Renal pelvis (tissue), 4 donors: ENCODE measurements around the gene LENG9. TPM values are rescaled to one million over a fixed set of nuclear protein-coding genes. Genes with fewer than 3 reads are reported as not detected.
A peak's percentile ranks its signal among the peaks of the same experiment; 100 is the strongest.

Experiments used
- DNase-seq: peaks from one replicate; pipeline ENCODE4 v3.0.0-alpha.2; 2013
- polyA plus RNA-seq, 3 donors: library from polyadenylated mRNA; unstranded; fragments of 120-200 nt; gene quantifications; one replicate each; pipeline ENCODE4 v1.2.1, GENCODE V29; 2013; ENCODE audit not compliant: insufficient read length in 3 of 3

LENG9 gene
- polyA plus RNA-seq, 3 donors: 1.9 to 2.4 (median 2.2) TPM

DNA sequence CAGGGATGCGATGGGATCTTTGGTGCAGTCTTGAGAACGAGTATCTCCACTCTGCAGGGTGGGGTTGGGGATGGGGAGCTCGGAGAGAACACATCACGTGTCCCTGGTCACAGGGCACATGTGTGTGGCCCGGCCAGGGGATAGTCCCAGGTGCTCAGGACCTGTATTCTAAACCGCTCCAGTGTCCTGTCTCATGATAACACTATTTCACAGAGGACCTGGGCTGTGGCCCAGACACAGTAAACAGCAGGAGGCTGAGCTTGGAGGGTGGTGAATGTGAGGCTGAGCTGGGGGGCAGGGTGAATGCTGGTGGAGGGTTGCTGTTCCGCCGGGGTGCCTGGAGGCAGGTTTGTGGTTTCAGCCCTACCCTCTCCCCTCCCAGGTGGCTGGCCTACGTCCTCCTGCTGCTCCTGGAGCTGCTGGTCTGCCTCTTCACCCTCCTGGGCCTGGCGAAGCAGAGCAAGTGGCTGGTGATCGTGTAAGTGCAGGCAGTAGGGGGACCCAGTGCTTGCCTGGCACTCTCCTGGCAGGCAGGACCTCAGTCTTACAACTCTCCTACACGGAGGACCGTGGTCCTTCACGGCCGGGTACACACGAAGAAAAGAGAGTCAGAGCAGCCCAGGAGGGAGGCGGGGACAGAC lies 37.2 kb downstream of the LENG9 start:
- DNase-seq: no peak

DNA sequence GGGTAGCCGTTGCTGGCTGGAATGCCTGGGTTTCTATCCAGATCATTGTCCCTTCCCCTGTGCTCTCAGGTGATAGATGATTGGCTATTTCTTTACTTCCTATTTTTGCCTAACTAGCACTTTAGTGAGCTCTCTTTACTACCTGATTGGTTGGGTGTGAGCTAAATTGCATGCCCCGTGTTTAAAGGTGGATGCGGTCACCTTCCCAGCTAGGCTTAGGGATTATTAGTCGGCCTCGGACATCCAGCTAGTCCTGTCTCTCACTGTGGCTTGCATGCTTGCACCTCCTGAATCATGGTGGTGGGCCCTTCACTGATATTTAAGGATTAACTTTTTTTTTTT lies 38.2 kb downstream of the LENG9 start:
- no peak for DNase-seq

DNA sequence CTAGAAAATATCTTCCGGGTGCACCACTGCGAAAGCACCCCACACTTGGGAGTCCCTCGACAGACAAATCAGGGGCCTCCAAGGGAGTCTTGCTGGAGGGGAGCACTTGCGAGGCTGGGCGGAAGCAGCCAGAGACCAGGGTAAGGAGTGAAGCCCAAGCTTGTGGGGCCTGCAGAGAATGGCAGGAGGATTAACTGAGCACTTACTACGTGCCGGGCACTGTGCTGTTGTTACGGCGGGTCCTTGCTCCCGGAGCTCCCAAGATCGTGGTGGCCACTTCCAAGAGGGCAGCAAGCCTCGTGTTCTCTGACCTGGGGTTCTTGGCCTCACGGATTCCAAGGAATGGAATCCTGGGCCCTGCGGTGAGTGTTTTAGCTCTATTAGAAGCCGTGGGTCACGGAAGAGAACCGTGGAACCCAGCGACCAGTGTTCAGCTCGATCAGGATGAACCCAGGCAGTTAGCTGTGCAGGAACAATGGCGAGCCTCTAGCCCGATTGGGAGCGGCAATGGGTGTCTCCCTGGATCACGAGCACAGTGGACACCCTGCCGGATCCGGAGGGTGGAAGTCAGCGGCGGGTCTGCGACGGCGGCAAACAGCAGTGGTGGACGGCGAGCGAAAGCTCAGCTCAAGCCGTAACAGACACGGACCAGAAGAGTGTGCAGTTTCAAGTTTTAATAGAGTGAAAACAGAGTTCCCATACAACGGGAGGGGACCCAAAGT lies 38.8 kb downstream of the LENG9 start:
- no peak for DNase-seq

DNA sequence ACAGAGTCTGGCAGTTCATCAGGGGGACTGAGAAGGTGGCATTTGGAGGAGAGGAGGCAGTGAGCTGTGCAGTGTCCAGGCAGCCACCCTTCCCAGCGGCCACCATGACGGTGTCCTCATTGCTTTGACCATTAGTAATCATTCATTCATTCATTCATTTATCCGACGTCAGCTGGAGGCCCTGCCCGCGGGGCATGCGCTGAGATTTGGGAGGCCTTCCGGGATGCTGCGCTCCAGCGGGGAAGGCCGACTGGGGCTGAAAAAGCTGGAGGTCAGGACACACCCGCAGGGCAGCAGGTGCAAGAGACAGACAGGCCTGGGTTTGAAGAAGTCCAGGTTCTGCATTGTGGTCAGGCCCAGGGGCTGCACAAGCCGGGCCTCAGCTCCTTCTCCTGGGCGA lies 39.4 kb downstream of the LENG9 start:
- no peak for DNase-seq

DNA sequence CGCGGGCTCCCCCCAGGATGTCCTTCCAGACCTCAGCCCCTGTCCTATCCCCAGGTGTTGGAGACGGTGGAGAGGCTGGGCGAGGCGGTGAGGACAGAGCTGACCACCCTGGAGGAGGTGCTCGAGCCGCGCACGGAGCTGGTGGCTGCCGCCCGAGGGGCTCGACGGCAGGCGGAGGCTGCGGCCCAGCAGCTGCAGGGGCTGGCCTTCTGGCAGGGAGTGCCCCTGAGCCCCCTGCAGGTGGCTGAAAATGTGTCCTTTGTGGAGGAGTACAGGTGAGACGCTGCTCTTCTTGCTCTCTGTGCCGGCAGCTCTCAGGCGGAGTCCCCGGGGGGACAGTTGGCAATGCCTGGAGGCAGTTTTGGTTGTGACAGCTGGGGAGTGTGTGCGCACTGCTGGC lies 41.4 kb downstream of the LENG9 start:
- no peak for DNase-seq

DNA sequence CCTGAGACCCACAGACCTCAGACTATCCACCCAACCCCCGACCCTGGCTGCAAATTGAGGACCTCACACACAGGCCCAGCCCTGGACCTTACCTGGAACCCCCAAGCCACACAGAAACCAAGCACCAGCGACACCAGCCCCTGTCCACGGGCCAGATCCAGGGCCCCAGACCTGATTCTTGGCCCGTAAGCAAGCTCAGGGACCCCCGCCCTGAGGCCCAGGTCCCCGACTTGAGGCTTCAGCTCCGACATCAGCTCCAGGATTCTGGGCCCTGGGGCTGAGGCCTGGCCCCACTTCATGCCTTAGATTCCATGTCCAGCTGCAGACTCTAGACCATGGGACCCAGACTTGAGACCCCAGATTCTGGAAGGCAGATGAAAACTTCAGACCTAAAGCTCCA lies 42.1 kb downstream of the LENG9 start:
- DNase-seq: no peak

DNA sequence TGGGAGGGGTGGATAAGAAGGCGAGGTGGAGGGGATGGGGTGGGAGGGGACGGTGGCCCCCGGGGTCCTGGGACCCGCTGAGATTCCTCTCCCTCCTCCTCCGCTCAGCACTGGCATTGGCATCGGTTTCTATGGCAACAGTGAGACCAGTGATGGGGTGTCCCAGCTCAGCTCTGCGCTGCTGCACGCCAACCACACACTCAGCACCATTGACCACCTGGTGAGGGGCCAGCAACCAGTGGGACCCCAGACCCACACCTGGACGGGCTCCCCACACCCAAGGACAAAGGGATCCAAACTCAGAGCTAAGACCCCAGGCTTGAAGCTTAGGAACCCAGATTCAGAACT lies 42.4 kb downstream of the LENG9 start:
- no peak for DNase-seq

DNA sequence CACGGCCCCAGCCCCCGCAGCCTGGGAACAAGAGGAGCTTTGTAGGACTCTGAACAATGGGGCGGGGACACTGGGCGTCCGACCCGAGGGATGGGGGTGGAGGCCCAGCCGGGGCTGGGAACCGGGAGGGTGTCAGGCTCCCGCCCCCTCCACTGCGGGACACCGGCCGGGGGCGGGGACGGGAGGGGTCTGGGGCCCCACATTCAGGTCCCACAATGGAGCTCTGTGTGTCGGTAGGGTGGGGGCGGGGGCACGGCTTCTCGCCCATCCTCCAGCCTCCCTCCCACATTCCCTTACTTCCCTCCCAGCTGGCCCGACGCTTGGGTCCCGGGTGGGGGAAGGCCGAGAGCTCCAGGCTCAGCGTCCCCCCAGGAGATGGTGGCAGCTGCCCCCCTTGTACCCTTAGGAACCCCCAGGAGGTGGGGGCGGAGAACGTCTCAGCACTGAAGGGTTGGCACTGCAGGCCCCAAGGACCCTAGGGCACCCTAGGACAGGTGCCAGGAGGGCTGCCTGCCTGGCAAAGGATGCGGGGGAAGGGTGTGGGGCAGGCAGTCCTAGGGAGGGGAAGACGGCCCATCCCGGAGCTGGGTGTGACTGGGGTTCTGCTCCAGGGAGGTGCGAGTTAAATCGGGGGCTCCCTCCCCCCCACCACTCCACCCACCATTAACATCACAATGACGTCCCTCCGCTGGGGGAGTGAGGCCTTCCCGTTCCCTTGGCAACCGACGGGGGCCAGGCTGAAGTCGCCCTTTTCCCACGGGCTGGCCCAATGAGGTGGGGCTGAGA lies 43.0 kb downstream of the LENG9 start:
- DNase-seq: peak; percentile 59

DNA sequence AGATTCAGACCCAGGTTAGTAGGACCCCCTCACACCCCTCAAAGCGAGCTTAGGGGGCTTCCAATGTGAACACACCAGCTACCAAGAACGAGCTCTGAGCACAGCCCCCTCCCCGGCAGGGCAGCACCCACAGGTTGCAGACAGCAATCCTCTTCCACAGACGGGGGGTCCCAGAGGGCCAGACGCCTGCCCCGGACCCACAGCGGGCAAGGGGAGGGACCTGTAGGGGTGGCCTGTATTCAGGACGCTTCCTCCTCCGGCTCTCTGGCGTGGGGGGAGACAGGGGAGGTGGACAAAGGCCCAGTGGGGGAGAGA lies 43.6 kb downstream of the LENG9 start:
- DNase-seq: no peak

DNA sequence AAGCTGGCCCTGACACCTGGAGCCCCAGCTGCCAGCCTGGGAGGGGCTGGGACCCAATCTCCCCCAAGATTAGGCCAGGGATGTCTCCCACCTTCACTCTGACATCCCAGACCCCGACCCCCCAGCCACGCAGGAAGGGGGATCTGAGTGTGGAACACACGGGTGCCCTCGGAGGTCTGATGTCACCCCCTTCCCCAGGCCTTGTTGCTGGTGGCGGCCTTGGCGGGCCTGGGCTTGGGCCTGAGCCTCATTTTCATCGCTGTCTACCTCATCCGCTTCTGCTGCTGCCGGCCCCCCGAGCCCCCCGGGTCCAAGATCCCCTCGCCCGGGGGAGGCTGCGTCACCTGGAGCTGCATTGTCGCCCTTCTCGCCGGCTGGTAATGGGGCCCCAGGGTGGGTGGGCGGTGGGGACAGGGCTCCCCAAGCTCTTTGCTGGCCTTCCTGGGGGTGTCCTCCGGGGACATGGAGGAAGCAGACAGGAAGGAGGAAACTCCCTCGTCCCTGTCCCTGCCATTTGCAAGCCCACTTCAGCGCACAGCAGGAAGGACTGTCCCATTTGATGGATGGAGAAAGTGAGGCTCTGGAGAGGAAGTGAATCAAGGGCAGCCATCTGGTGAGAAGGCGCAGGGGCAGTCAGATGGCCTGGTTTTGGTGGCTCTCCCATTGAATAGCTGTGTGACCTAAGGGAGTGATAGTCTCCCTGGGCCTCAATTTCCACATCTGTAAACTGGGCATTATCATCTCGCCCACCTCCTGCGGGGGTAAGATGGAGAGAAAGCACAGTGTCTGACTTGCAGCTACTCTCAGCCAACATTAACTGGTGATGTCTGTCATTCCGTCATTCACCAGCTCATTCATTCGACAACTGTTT lies 44.4 kb downstream of the LENG9 start:
- DNase-seq: no peak

DNA sequence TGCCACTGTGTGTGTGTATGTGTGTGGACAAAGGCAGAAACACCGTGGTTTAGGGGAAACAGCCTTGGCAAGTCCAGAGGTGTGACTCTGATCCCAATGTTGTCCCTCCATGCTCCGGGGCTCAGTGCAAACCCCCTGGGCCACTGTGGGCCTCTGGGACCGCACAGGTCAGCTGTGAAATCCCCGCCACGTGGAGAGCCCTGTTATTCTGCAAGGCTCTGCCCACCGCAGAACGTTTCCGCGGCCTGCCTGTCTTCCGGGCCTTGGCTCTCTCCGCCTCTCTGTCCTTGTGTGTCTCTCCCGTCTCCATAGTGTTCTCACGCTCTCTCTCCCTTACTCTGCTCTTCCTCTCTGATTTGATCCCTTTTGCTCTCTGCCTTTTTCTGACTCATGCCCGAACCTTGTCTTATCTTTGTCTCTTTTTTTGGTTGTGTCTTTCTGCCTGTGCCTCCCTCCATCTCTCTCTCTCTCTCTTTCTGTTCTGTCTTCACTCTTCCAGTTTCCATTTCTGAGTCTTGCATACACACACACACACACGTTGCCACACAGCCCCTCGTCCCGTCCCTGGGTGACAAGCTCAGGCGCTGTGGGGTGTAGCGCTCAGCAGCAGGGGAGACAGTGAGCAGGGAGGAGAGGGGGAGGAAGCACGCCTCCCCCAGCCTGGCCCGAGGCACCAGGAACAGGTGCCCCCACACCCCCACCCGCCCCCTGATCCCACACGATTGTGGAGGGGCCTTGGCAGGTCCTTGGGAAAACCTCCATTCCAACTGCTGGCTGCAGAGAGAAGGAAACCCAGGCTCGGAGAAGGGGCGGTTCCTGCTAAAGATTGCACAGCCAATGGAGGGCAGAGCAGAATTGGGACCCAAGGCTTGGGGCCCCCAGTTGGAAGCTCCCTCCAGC lies 45.3 kb downstream of the LENG9 start:
- no peak for DNase-seq

DNA sequence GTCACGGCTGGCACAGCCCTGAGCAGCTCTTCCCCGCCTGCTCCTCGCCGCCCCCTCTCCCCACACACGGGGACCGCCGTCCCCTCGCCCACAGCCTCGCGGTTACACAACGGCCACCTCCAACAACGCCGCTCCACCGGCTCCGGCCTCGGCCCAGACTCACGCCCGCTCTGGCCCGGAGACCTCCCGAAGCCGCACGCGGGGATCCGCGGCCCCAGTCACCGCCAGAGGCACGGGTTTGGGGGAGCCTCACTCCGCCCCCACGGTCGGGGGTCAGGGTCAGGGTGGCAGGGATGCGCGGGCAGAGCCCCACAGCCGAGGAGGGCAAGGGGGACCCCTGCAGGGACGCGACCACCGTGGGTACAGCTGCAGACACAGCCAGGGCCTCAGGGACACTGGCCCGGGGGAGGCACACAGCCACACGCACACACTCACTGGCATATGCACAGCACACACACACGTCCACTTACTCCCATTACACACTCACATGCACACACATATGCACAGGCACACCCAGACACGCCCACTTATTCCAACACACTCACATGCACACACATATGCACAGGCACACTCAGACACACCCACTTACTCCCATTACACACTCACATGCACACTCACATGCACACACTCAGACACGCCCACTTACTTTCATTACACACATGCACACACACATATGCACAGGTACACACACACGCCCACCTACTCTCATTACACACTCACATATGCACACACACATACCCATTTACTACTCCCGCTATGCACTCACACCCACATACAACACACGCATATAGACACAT lies 46.7 kb downstream of the LENG9 start:
- no peak for DNase-seq

DNA sequence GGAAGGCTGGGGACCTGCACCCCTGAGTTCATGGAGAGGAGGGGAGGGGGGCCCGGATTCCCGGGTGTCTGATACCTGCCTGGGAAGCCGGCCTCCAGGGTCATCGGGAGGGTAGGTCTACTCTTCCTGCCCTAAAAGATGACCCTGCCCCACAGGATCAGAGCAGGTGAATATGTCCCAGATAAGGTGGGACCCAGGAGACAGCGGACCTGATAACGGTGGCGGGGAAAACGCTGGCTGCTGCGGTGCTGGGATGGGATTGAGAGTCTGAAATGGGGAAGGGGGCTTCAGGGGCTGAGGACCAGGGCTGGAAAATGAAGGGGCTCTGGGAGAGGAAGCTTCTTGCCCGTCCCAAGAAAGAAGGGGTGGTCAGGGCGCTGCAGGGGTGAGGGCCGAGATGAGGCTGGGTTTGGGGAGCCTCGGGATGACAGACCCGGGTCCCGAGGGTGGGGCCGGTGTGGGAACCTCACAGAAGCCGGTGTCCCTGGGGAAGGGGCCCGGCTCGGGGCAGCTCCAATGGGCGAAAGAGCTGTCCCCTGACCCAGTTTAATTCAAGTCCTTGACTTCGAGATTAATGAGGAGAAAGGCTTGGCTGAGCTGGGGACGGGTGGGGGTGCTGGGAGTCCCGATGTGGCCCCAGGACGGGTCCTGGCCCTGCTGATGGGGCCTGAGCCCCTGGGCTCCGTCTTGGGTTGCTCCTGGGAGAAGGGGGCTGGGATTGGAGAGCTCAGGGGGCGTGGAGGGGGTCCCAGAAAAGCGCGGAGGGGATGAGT lies 47.5 kb downstream of the LENG9 start:
- DNase-seq: no peak

DNA sequence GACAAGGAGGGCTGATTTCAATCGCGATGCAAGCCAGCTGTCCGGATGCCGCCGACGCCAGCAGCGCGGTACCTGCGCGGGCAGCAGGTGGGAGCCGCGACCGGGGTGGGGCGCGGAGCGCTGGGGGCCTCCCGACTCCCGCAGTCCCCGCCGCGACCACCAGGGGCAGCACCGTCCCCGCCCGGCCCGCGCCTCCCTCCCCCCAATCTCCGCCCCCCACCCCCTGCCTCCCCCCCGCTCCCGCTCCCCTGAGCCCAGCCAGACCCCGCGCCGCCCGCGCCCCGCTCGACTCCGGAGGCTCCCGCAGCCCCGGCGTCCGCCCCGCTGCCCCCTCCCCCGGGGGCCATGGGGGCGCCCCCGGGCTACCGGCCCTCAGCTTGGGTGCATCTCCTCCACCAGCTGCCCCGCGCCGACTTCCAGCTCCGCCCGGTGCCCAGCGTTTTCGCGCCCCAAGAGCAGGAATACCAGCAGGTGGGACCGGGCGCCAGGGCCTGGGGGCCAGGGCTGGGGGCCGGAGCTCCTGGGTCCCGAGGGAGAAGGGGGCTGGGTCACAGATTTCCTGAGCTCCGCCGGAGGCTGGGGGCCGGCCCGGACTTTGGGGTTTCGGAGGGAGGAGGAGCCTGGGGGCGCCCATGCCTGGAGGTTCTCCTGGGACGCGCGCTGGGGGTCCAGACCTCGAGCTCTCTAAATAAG lies 48.2 kb downstream of the LENG9 start, which contains the start of gene TTYH1:
TSS of gene TTYH1 (plus strand) at position 257 of the 693 bp plus-strand sequence. CDS start at position 346, 89 bp downstream.
- no peak for DNase-seq

DNA sequence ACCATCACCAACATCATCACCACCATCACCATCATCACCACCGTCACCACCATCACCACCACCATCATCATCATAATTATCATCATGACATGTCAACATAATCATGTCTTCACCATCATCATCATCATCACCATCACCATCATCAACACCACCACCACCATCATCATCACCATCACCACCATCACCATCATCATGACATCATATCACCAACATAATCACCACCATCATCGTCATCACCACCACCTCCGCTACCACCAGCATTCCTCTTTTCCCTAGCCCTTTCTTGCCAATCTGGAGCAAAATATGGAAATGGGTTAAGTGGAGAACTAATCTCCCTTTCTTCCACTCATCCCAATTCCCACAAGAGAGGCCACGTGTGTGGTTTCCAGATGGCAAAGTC lies 49.4 kb downstream of the LENG9 start:
- no peak for DNase-seq

DNA sequence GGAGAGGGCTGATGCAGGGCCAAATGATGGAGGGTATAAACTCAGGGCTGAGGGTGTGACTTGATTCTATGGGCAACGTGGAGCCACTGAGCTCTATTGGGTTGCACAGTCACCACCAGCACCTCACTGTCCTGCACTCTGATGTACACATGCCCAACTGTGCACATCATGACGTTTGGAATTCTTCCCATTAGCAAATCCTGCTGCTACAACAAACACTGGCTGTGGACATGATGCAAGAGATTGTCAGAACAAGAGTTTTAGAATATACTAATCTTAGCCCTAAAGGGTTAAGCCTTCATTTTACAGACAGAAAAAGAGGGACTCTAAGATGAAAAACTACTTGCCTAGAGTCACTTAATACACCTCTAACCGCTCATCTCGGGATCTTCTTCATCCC lies 50.7 kb downstream of the LENG9 start:
- no peak for DNase-seq
